CD4-positive, alpha-beta memory T cell (primary cell): Measurements from ENCODE around the gene FAM20C. TPM values are rescaled to one million over a fixed set of nuclear protein-coding genes. Genes with fewer than 3 reads are reported as not detected.

Experiments used
- CTCF ChIA-PET: fragments of 350-600 bp; sonication (Branson Sonifier 250); formaldehyde crosslinking; loops from one replicate; lab custom pipeline; 2021; ENCODE audit warnings: inconsistent platforms; ENCODE audit not compliant: partially characterized antibody; lab: Charles Lee
- POLR2A ChIA-PET: fragments of 350-600 bp; sonication (Branson Sonifier 250); formaldehyde crosslinking; loops from one replicate; lab custom pipeline; 2021; ENCODE audit not compliant: partially characterized antibody; lab: Charles Lee
- DNase-seq, 5 donors: peaks; one replicate each; pipeline versions ENCODE4 v3.0.0 to v3.0.0-alpha.2; 2020 to 2022; ENCODE audit warnings: mixed read lengths in 1 of 5
- H3K27ac ChIP-seq: one replicate; pipeline ENCODE4 v1.7.0; 2013; ENCODE audit warnings: low read depth, low read length
- H3K27me3 ChIP-seq: 2 replicates; pipeline ENCODE4 v1.7.0; 2013; ENCODE audit warnings: mild to moderate bottlenecking, low read length, moderate library complexity; ENCODE audit not compliant: insufficient read depth
- H3K36me3 ChIP-seq: 2 replicates; pipeline ENCODE4 v1.7.0; 2013; ENCODE audit warnings: mild to moderate bottlenecking, low read length, moderate library complexity; ENCODE audit not compliant: insufficient read depth
- H3K4me1 ChIP-seq: 2 replicates; pipeline ENCODE4 v1.7.0; 2013; ENCODE audit warnings: mild to moderate bottlenecking, low read length, moderate library complexity; ENCODE audit not compliant: insufficient read depth
- H3K4me3 ChIP-seq, 2 donors: one replicate each; pipeline ENCODE4 v1.7.0; 2013; ENCODE audit warnings: low read length in 2 of 2, mild to moderate bottlenecking in 1 of 2
- H3K9me3 ChIP-seq, 2 donors: one replicate each; pipeline ENCODE4 v1.7.0; 2013; ENCODE audit warnings: low read length in 2 of 2, control low read depth in 1 of 2; ENCODE audit not compliant: control insufficient read depth in 1 of 2
- H3K27ac Mint-ChIP-seq, 7 donors: one replicate each; pipeline ENCODE4 v1.8.0; 2020 to 2021; ENCODE audit warnings: mixed read lengths in 7 of 7, mild to moderate bottlenecking in 6 of 7, inconsistent platforms in 3 of 7, moderate library complexity in 3 of 7
- H3K27me3 Mint-ChIP-seq, 2 donors: one replicate each; pipeline ENCODE4 v1.8.0; 2020 to 2021; ENCODE audit warnings: mixed read lengths in 2 of 2
- H3K36me3 Mint-ChIP-seq, 2 donors: one replicate each; pipeline ENCODE4 v1.8.0; 2020 to 2021; ENCODE audit warnings: mixed read lengths in 2 of 2, inconsistent platforms in 1 of 2, mild to moderate bottlenecking in 1 of 2
- H3K4me1 Mint-ChIP-seq, 4 donors: one replicate each; pipeline ENCODE4 v1.8.0; 2020 to 2021; ENCODE audit warnings: mixed read lengths in 4 of 4, mild to moderate bottlenecking in 1 of 4
- H3K4me3 Mint-ChIP-seq, 8 donors: one replicate each; pipeline ENCODE4 v1.8.0; 2020 to 2021; ENCODE audit warnings: mixed read lengths in 8 of 8, mild to moderate bottlenecking in 7 of 8, moderate library complexity in 6 of 8, inconsistent platforms in 3 of 8
- H3K9me3 Mint-ChIP-seq, 8 donors: one replicate each; pipeline ENCODE4 v1.8.0; 2020 to 2021; ENCODE audit warnings: mixed read lengths in 8 of 8, mild to moderate bottlenecking in 5 of 8, inconsistent platforms in 3 of 8, moderate library complexity in 1 of 8
- intact Hi-C: fragments of 100-400 bp; cut with micrococcal nuclease; formaldehyde crosslinking; loops from one replicate; pipeline ENCODE4 v1.15.1; 2023
- polyA plus RNA-seq, 2 donors: library from polyadenylated mRNA; unstranded; fragments of 300-500 nt; fragmentation: Illumina TruSeq; gene quantifications; one replicate each; pipeline ENCODE4 v1.2.3, GENCODE V29; 2021
- total RNA-seq, 2 experiments: library from RNA; stranded (reverse); gene quantifications; one replicate each; pipeline ENCODE4 v1.2.3, GENCODE V29; 2021

The FAM20C gene
- total and polyA plus RNA-seq, 4 experiments from 2014 or later: 4.7 to 7.8 TPM; not detected in 2

GRCh38 chr7:209906-210305, 17.5 kb downstream of the FAM20C start:
- Histone ChIP-seq H3K27me3 (no peaks in the 10 kb centered on the region), H3K9me3 (no peaks in the 10 kb centered on the region), H3K4me1 (no peaks in the 10 kb centered on the region), H3K4me3 (no peak overlapping the region), H3K27ac (no peak overlapping the region), H3K36me3 (no peaks in the 10 kb centered on the region)
- Mint-ChIP-seq H3K27ac (no peak overlapping the region), H3K4me3 (no peak overlapping the region), H3K4me1 (no peaks in the 10 kb centered on the region), H3K27me3 (peaks cover 0 to 3% of the 10 kb centered on the region in 2 donors), H3K36me3 (no peaks in the 10 kb centered on the region), H3K9me3 (no peaks in the 10 kb centered on the region)
- ChIA-PET CTCF (no interaction called here), POLR2A (no interaction called here)
- intact Hi-C loops: no loop called here
- DNase-seq: no peak

- DNase-seq: no peak
- Histone ChIP-seq H3K9me3 (no peaks in the 10 kb centered on the region), H3K27ac (no peak overlapping the region), H3K4me1 (no peaks in the 10 kb centered on the region), H3K36me3 (no peaks in the 10 kb centered on the region), H3K27me3 (no peaks in the 10 kb centered on the region), H3K4me3 (no peak overlapping the region)
- Mint-ChIP-seq H3K4me1 (no peaks in the 10 kb centered on the region), H3K36me3 (no peaks in the 10 kb centered on the region), H3K9me3 (no peaks in the 10 kb centered on the region), H3K27me3 (peaks cover 0 to 3% of the 10 kb centered on the region in 2 donors), H3K4me3 (no peak overlapping the region), H3K27ac (no peak overlapping the region)
- ChIA-PET POLR2A (no interaction called here), CTCF (no interaction called here)
- intact Hi-C loops: no loop called here
Measured at GRCh38 chr7:210401-210925, 18.1 kb downstream of the FAM20C start.

- H3K27me3 ChIP-seq: no peaks in the 10 kb centered on the region
- H3K4me3 Mint-ChIP-seq: no peak overlapping the region
- H3K27ac Mint-ChIP-seq: no peak overlapping the region
- no peaks in the 10 kb centered on the region for H3K4me1 Mint-ChIP-seq
- POLR2A ChIA-PET: no interaction called here
- H3K36me3 Mint-ChIP-seq: no peaks in the 10 kb centered on the region
- no peak for DNase-seq
- H3K36me3 ChIP-seq: no peaks in the 10 kb centered on the region
- H3K4me3 ChIP-seq: no peak overlapping the region
- H3K27ac ChIP-seq: no peak overlapping the region
- H3K27me3 Mint-ChIP-seq: peaks cover 0 to 3% of the 10 kb centered on the region in 2 donors
- H3K9me3 Mint-ChIP-seq: no peaks in the 10 kb centered on the region
- H3K9me3 ChIP-seq: no peaks in the 10 kb centered on the region
- H3K4me1 ChIP-seq: no peaks in the 10 kb centered on the region
- intact Hi-C loops: no loop called here
- CTCF ChIA-PET: no interaction called here
Measured at GRCh38 chr7:211033-211714, 18.8 kb downstream of the FAM20C start.

- Histone ChIP-seq H3K4me3 (no peak overlapping the region), H3K9me3 (no peaks in the 10 kb centered on the region), H3K4me1 (no peaks in the 10 kb centered on the region), H3K27me3 (no peaks in the 10 kb centered on the region), H3K27ac (no peak overlapping the region), H3K36me3 (no peaks in the 10 kb centered on the region)
- ChIA-PET CTCF (no interaction called here), POLR2A (no interaction called here)
- Mint-ChIP-seq H3K36me3 (no peaks in the 10 kb centered on the region), H3K4me1 (no peaks in the 10 kb centered on the region), H3K27ac (no peak overlapping the region), H3K4me3 (no peak overlapping the region), H3K27me3 (peaks cover 0 to 3% of the 10 kb centered on the region in 2 donors), H3K9me3 (no peaks in the 10 kb centered on the region)
- no peak for DNase-seq
- intact Hi-C loops: no loop called here
Measured at GRCh38 chr7:211715-212058, 19.3 kb downstream of the FAM20C start.

- POLR2A ChIA-PET: no interaction called here
- Histone ChIP-seq H3K27me3 (no peaks in the 10 kb centered on the region), H3K4me1 (no peaks in the 10 kb centered on the region), H3K4me3 (no peak overlapping the region), H3K9me3 (no peaks in the 10 kb centered on the region), H3K36me3 (no peaks in the 10 kb centered on the region), H3K27ac (no peak overlapping the region)
- Mint-ChIP-seq H3K4me1 (no peaks in the 10 kb centered on the region), H3K4me3 (no peak overlapping the region), H3K27me3 (peaks cover 2 to 3% of the 10 kb centered on the region in 2 donors), H3K27ac (peak overlapping the region in 1 of 7 donors; percentile 13), H3K9me3 (no peaks in the 10 kb centered on the region), H3K36me3 (no peaks in the 10 kb centered on the region)
- intact Hi-C loops: no loop called here
- CTCF ChIA-PET: no interaction called here
- DNase-seq: no peak
Measured at GRCh38 chr7:212754-213153, 20.4 kb downstream of the FAM20C start.

GRCh38 chr7:213324-213993, 21.1 kb downstream of the FAM20C start:
- no peak overlapping the region for H3K4me3 ChIP-seq

GRCh38 chr7:214410-215212, 22.2 kb downstream of the FAM20C start:
- Mint-ChIP-seq H3K36me3 (no peaks in the 10 kb centered on the region), H3K27ac (no peak overlapping the region), H3K4me1 (no peaks in the 10 kb centered on the region), H3K4me3 (no peak overlapping the region), H3K9me3 (no peaks in the 10 kb centered on the region), H3K27me3 (peaks cover 2 to 3% of the 10 kb centered on the region in 2 donors)
- ChIA-PET CTCF (no interaction called here), POLR2A (no interaction called here)
- Histone ChIP-seq H3K9me3 (no peaks in the 10 kb centered on the region), H3K27ac (no peak overlapping the region), H3K36me3 (no peaks in the 10 kb centered on the region), H3K27me3 (no peaks in the 10 kb centered on the region), H3K4me3 (no peak overlapping the region), H3K4me1 (no peaks in the 10 kb centered on the region)
- no peak for DNase-seq
- intact Hi-C loops: no loop called here

More at GRCh38 chr7:213324-213993, 21.1 kb downstream of the FAM20C start:
- H3K36me3 ChIP-seq: no peaks in the 10 kb centered on the region
- no peaks in the 10 kb centered on the region for H3K27me3 ChIP-seq
- Mint-ChIP-seq H3K27ac (no peak overlapping the region), H3K4me3 (no peak overlapping the region), H3K9me3 (no peaks in the 10 kb centered on the region), H3K27me3 (peaks cover 2 to 3% of the 10 kb centered on the region in 2 donors), H3K36me3 (no peaks in the 10 kb centered on the region), H3K4me1 (no peaks in the 10 kb centered on the region)
- no peaks in the 10 kb centered on the region for H3K9me3 ChIP-seq
- intact Hi-C loops: no loop called here
- no peaks in the 10 kb centered on the region for H3K4me1 ChIP-seq
- POLR2A ChIA-PET: no interaction called here
- H3K27ac ChIP-seq: no peak overlapping the region
- DNase-seq: peak in 1 of 5 donors; percentile 2
- CTCF ChIA-PET: no interaction called here
